H1 (cell line): ENCODE measurements around the gene NUCB1. TPM values are rescaled to one million over a fixed set of nuclear protein-coding genes. Genes with fewer than 3 reads are reported as not detected.

Experiments used
- CTCF ChIA-PET: fragments of 300-600 bp; sonication (Branson Sonifier 250); formaldehyde crosslinking; loops from one replicate; lab custom pipeline; 2021; ENCODE audit not compliant: partially characterized antibody; lab: Charles Lee
- POLR2A ChIA-PET: fragments of 300-600 bp; sonication (Branson Sonifier 250); formaldehyde crosslinking; loops from one replicate; lab custom pipeline; 2021; ENCODE audit warnings: inconsistent platforms; ENCODE audit not compliant: partially characterized antibody; lab: Charles Lee
- DNase-seq, 2 experiments: peaks; one replicate each; pipeline versions ENCODE4 v3.0.0 to v3.0.0-alpha.2; 2010 to 2022; ENCODE audit warnings: low spot score in 2 of 2, low read depth in 1 of 2, mixed read lengths in 1 of 2
- FAIRE-seq: peaks from 2 replicates; lab custom pipeline; 2011; peaks lifted over from hg19 to GRCh38; lab: Jason Lieb, UNC
- H2AFZ ChIP-seq: 2 replicates; pipeline ENCODE4 v1.8.1; 2012; ENCODE audit warnings: low read length, inconsistent platforms
- H2AK5ac ChIP-seq: 2 replicates; pipeline ENCODE4 v1.6.1; 2013; ENCODE audit warnings: low read depth, low read length
- H2BK120ac ChIP-seq: replicated peaks from 2 replicates; pipeline ENCODE3; 2013; ENCODE audit warnings: low read depth, low read length, inconsistent platforms
- H2BK12ac ChIP-seq: 2 replicates; pipeline ENCODE4 v1.6.1; 2013; ENCODE audit warnings: low read depth, low read length
- H2BK15ac ChIP-seq: 2 replicates; pipeline ENCODE4 v1.6.1; 2013; ENCODE audit warnings: low read length
- H2BK20ac ChIP-seq: 2 replicates; pipeline ENCODE4 v1.6.1; 2013; ENCODE audit warnings: low read length
- H2BK5ac ChIP-seq: 2 replicates; pipeline ENCODE4 v1.6.1; 2013; ENCODE audit warnings: low read depth, low read length
- H3K14ac ChIP-seq: 2 replicates; pipeline ENCODE4 v1.6.1; 2013; ENCODE audit warnings: inconsistent platforms; ENCODE audit not compliant: insufficient read length
- H3K18ac ChIP-seq: 2 replicates; pipeline ENCODE4 v1.6.1; 2013; ENCODE audit warnings: low read length; ENCODE audit errors: extremely low read depth
- H3K23ac ChIP-seq: 2 replicates; pipeline ENCODE4 v1.6.1; 2013; ENCODE audit warnings: inconsistent platforms; ENCODE audit not compliant: insufficient read length
- H3K23me2 ChIP-seq: 2 replicates; pipeline ENCODE4 v1.6.1; 2013; ENCODE audit warnings: low read depth, low read length
- H3K27ac ChIP-seq: 2 replicates; pipeline ENCODE4 v1.6.1; 2011; ENCODE audit warnings: low read depth, low read length, inconsistent platforms
- H3K27me3 ChIP-seq, 4 experiments: replicated peaks in 1 of 4; 1 replicate in 1 of 4; 2 replicates in 3 of 4; pipeline versions ENCODE4 v1.6.1 to v1.8.1; 2011 to 2013; ENCODE audit warnings: low read length in 3 of 4, mild to moderate bottlenecking in 3 of 4, inconsistent platforms in 2 of 4, mixed read lengths in 2 of 4, moderate library complexity in 1 of 4; ENCODE audit not compliant: control insufficient read depth in 3 of 4, insufficient read depth in 3 of 4; ENCODE audit errors: extremely low read depth in 1 of 4
- H3K36me3 ChIP-seq, 4 experiments: 2 replicates each; pipeline versions ENCODE4 v1.6.1 to v1.8.1; 2011 to 2013; ENCODE audit warnings: mild to moderate bottlenecking in 4 of 4, low read length in 3 of 4, moderate library complexity in 2 of 4, control low read depth in 1 of 4, inconsistent platforms in 1 of 4; ENCODE audit not compliant: insufficient read depth in 4 of 4, control insufficient read depth in 2 of 4
- H3K4ac ChIP-seq: replicated peaks from 2 replicates; pipeline ENCODE3; 2013; ENCODE audit warnings: low read length, low read depth, mixed read lengths, inconsistent platforms; ENCODE audit not compliant: insufficient read length
- H3K4me1 ChIP-seq, 4 experiments: replicated peaks in 1 of 4; 1 replicate in 1 of 4; 2 replicates in 3 of 4; pipeline versions ENCODE4 v1.6.1 to v1.8.1; 2011 to 2013; ENCODE audit warnings: low read length in 3 of 4, inconsistent platforms in 2 of 4, mixed read lengths in 1 of 4; ENCODE audit not compliant: insufficient read depth in 4 of 4, control insufficient read depth in 3 of 4
- H3K4me2 ChIP-seq, 2 experiments: 2 replicates each; pipeline versions ENCODE4 v1.6.1 to v1.8.1; 2011 to 2013; ENCODE audit warnings: low read depth in 2 of 2, low read length in 2 of 2, control low read depth in 1 of 2, inconsistent platforms in 1 of 2, mild to moderate bottlenecking in 1 of 2; ENCODE audit not compliant: insufficient read depth in 1 of 2
- H3K4me3 ChIP-seq, 4 experiments: fragments of 200-600, 300-600 bp in 1 of 4; sonication (generic), shearing (Covaris generic), sonication (Bioruptor Twin) in 1 of 4; 2 replicates each; pipeline versions ENCODE4 v1.5.1 to v1.8.1; 2011 to 2016; ENCODE audit warnings: low read length in 4 of 4, low read depth in 3 of 4, control low read depth in 2 of 4, inconsistent platforms in 2 of 4, mild to moderate bottlenecking in 2 of 4, mixed read lengths in 1 of 4, moderate library complexity in 1 of 4; ENCODE audit not compliant: insufficient read depth in 2 of 4; ENCODE audit errors: extremely low read depth in 1 of 4
- H3K56ac ChIP-seq: replicated peaks from 2 replicates; pipeline ENCODE3; 2013; ENCODE audit warnings: low read depth, mild to moderate bottlenecking, mixed read lengths, low read length, inconsistent platforms; ENCODE audit not compliant: insufficient read length
- H3K79me1 ChIP-seq: 2 replicates; pipeline ENCODE4 v1.6.1; 2013; ENCODE audit warnings: low read depth, low read length, control low read depth
- H3K79me2 ChIP-seq, 2 experiments: 2 replicates each; pipeline versions ENCODE4 v1.6.1 to v1.8.1; 2012 to 2013; ENCODE audit warnings: low read length in 2 of 2, mild to moderate bottlenecking in 2 of 2, inconsistent platforms in 1 of 2; ENCODE audit not compliant: insufficient read depth in 2 of 2, control insufficient read depth in 1 of 2
- H3K9ac ChIP-seq, 4 experiments: replicated peaks in 1 of 4; 1 replicate in 1 of 4; 2 replicates in 3 of 4; pipeline versions ENCODE4 v1.6.1 to v1.8.1; 2011 to 2013; ENCODE audit warnings: low read depth in 3 of 4, low read length in 3 of 4, control low read depth in 2 of 4, mild to moderate bottlenecking in 2 of 4, moderate library complexity in 2 of 4, inconsistent platforms in 1 of 4; ENCODE audit errors: extremely low read depth in 1 of 4
- H3K9me3 ChIP-seq, 2 experiments: 2 replicates each; pipeline versions ENCODE4 v1.6.1 to v1.8.1; 2012 to 2013; ENCODE audit warnings: mild to moderate bottlenecking in 2 of 2, moderate library complexity in 2 of 2, control low read depth in 1 of 2, inconsistent platforms in 1 of 2, low read depth in 1 of 2, low read length in 1 of 2, mixed read lengths in 1 of 2; ENCODE audit not compliant: insufficient read depth in 2 of 2
- H4K20me1 ChIP-seq, 2 experiments: replicated peaks in 1 of 2; 2 replicates each; pipeline versions ENCODE3 to v1.8.1; 2011 to 2013; ENCODE audit warnings: inconsistent platforms in 2 of 2, low read length in 2 of 2, mild to moderate bottlenecking in 1 of 2; ENCODE audit not compliant: insufficient read depth in 2 of 2, control insufficient read depth in 1 of 2
- H4K5ac ChIP-seq: 2 replicates; pipeline ENCODE4 v1.6.1; 2013; ENCODE audit warnings: low read length, low read depth, mixed read lengths, inconsistent platforms; ENCODE audit not compliant: insufficient read length
- H4K8ac ChIP-seq: 2 replicates; pipeline ENCODE4 v1.8.0; 2013; ENCODE audit warnings: mild to moderate bottlenecking, moderate library complexity, low read length, inconsistent platforms; ENCODE audit not compliant: insufficient read depth; ENCODE audit errors: extremely low read depth
- H4K91ac ChIP-seq: replicated peaks from 2 replicates; pipeline ENCODE3; 2013; ENCODE audit warnings: low read length, mixed read lengths, inconsistent platforms; ENCODE audit not compliant: insufficient read length
- CBX5 ChIP-seq: fragments of 300-800, 300-1000 bp; sonication (generic); IDR thresholded peaks from 2 replicates; pipeline ENCODE4 v1.7.1; 2016; ENCODE audit warnings: antibody characterized with exemption, low read length, low read depth
- EGR1 ChIP-seq: IDR thresholded peaks from 2 replicates; pipeline ENCODE4 v1.6.1; 2011; ENCODE audit warnings: low read depth, low read length, borderline replicate concordance
- GABPA ChIP-seq: IDR thresholded peaks from 2 replicates; pipeline ENCODE4 v1.6.1; 2011; ENCODE audit warnings: mild to moderate bottlenecking, low read length, moderate library complexity, borderline replicate concordance; ENCODE audit not compliant: insufficient read depth
- HDAC2 ChIP-seq, 2 experiments: fragments of 300-600 bp in 1 of 2; sonication (generic) in 1 of 2; IDR thresholded peaks; 2 replicates each; pipeline ENCODE4 v1.6.1; 2011 to 2012; ENCODE audit warnings: low read depth in 2 of 2, low read length in 2 of 2, mild to moderate bottlenecking in 2 of 2, moderate library complexity in 2 of 2, borderline replicate concordance in 1 of 2, inconsistent platforms in 1 of 2
- JUN ChIP-seq: IDR thresholded peaks from 2 replicates; pipeline ENCODE4 v1.6.1; 2011; ENCODE audit warnings: low read depth, mild to moderate bottlenecking, improper control_type of control experiment, low read length
- POU5F1 ChIP-seq: IDR thresholded peaks from 2 replicates; pipeline ENCODE4 v1.6.1; 2011; ENCODE audit warnings: low read depth, mild to moderate bottlenecking, low read length, moderate library complexity
- RBBP5 ChIP-seq: IDR thresholded peaks from 2 replicates; pipeline ENCODE4 v1.7.1; 2012; ENCODE audit warnings: low read depth, mild to moderate bottlenecking, inconsistent platforms, low read length, moderate library complexity, borderline replicate concordance
- SIRT6 ChIP-seq: IDR thresholded peaks from one replicate; pipeline ENCODE4 v1.7.1; 2012; ENCODE audit warnings: low read length, inconsistent platforms
- SUZ12 ChIP-seq: fragments of 200-600 bp; sonication (generic); IDR thresholded peaks from 2 replicates; pipeline ENCODE4 v1.6.1; 2012; ENCODE audit warnings: mild to moderate bottlenecking, inconsistent platforms, low read length, moderate library complexity, mixed read lengths
- TAF7 ChIP-seq: optimal IDR thresholded peaks from 2 replicates; pipeline ENCODE3; 2011; ENCODE audit warnings: low read depth, mild to moderate bottlenecking, inconsistent platforms, low read length, moderate library complexity, borderline replicate concordance
- USF2 ChIP-seq: IDR thresholded peaks from 2 replicates; pipeline ENCODE4 v1.6.1; 2011; ENCODE audit warnings: low read length, improper control_type of control experiment
- WGBS, 2 experiments: shearing (Covaris generic) in 1 of 2; methylation state at CpG; one replicate each; pipeline versions ENCODE4 v1.1.6 to v1.1.7; 2013 to 2015; ENCODE audit warnings: low lambda C conversion rate in 2 of 2, mixed read lengths in 2 of 2, inconsistent platforms in 1 of 2, low coverage in 1 of 2, missing lambda C conversion rate in 1 of 2; ENCODE audit not compliant: insufficient replicate concordance in 2 of 2, insufficient coverage in 1 of 2, insufficient read length in 1 of 2; ENCODE audit errors: extremely low coverage in 1 of 2, missing lambda C conversion rate in 1 of 2; 5-methylcytosine and 5-hydroxymethylcytosine counted together
- polyA plus RNA-seq, 7 experiments: library from polyadenylated mRNA; depleted of rRNA in 3 of 7; stranded (reverse) in 5 of 7; unstranded in 2 of 7; fragments of >200 nt in 5 of 7; fragments of 200-250 nt in 2 of 7; gene quantifications; 1 replicate in 5 of 7; 2 replicates in 1 of 7; 4 replicates in 1 of 7; pipeline versions ENCODE4 v1.2.1 to v1.2.3, GENCODE V29; 2011 to 2013; ENCODE audit warnings: missing spikeins in 2 of 7, mixed read lengths in 2 of 7
- total RNA-seq: library from RNA; stranded (reverse); fragmentation: NEBNext Ultra II Directional; extraction: Animal tissue kit (Norgen Biotek cat#: 25700); gene quantifications from 2 replicates; pipeline ENCODE4 v1.2.1, GENCODE V29; 2021

NUCB1 gene
- total and polyA plus RNA-seq, 2 of the 8 experiments (the other 6 are each of a cell fraction or from before 2014, with no cell fraction given): 111 to 121 TPM

GRCh38 chr19:48950830-48951519, 50.9 kb downstream of the NUCB1 start:
- CTCF ChIA-PET: interaction anchor here (0.6 to 1.7 kb wide), 6 partner anchors 16 to 244 kb away, joined by 3 to 5 read pairs (median 3); partner anchors contain the start of genes DHDH and GYS1
- TF ChIP-seq GABPA (no peak), POU5F1 (no peak), USF2 (no peak), CBX5 (no peak), SIRT6 (no peak), SUZ12 (no peak), RBBP5 (no peak), HDAC2 (IDR thresholded peaks at IDR 0.05; ENCODE audit: borderline replicate concordance in 1 of 2, low read depth in 2 of 2, low read length in 2 of 2) (no peak), JUN (no peak), TAF7 (no peak), EGR1 (no peak)

More at GRCh38 chr19:48950830-48951519, 50.9 kb downstream of the NUCB1 start:
- H2BK15ac ChIP-seq: no peak overlapping the region
- H3K56ac ChIP-seq: no peak overlapping the region
- H3K23ac ChIP-seq: no peak overlapping the region
- H3K79me2 ChIP-seq: peaks cover 0 to 11% of the 10 kb centered on the region in 2 experiments; a peak in 2 of 4 replicates
- POLR2A ChIA-PET: interaction anchor here (0.5 to 2.2 kb wide), 6 partner anchors 9 to 646 kb away, joined by 3 to 9 read pairs (median 4); no protein-coding TSS in a partner anchor
- WGBS, 2 experiments: 83% methylated on average over 9 of the region's 9 CpGs; no CpG with 5 or more reads in 1 of the 2 experiments
- H3K9me3 ChIP-seq: no peaks in the 10 kb centered on the region
- H3K4ac ChIP-seq: no peak overlapping the region
- H3K27ac ChIP-seq: no peak overlapping the region
- no peak overlapping the region for H2BK120ac ChIP-seq
- no peak overlapping the region for H3K14ac ChIP-seq
- H2BK5ac ChIP-seq: no peak overlapping the region
- peaks cover 0 to 10% (median 5%) of the 10 kb centered on the region in 4 experiments; a peak in 5 of 7 replicates for H3K4me1 ChIP-seq
- no peak overlapping the region for H2BK20ac ChIP-seq
- H3K4me2 ChIP-seq: no peak overlapping the region
- no peak overlapping the region for H4K91ac ChIP-seq
- H4K20me1 ChIP-seq: no peaks in the 10 kb centered on the region
- no peak overlapping the region for H3K4me3 ChIP-seq
- H2AFZ ChIP-seq: no peak overlapping the region
- H4K8ac ChIP-seq: no peak overlapping the region
- FAIRE-seq: no peak
- no peaks in the 10 kb centered on the region; the same call in 1 of the 2 replicates for H3K79me1 ChIP-seq
- no peak overlapping the region for H3K9ac ChIP-seq
- H3K18ac ChIP-seq: no peak overlapping the region
- peaks cover 0 to 2% (median under 1%) of the 10 kb centered on the region in 4 experiments; a peak in 3 of 8 replicates for H3K36me3 ChIP-seq
- H2BK12ac ChIP-seq: no peak overlapping the region
- H3K27me3 ChIP-seq: no peaks in the 10 kb centered on the region; a peak in 1 of 7 replicates
- H4K5ac ChIP-seq: no peak overlapping the region
- no peak overlapping the region for H2AK5ac ChIP-seq
- no peaks in the 10 kb centered on the region; the same call in 1 of the 2 replicates for H3K23me2 ChIP-seq
- DNase-seq: no peak
